ENCODE data around the gene PMF1.

DNA sequence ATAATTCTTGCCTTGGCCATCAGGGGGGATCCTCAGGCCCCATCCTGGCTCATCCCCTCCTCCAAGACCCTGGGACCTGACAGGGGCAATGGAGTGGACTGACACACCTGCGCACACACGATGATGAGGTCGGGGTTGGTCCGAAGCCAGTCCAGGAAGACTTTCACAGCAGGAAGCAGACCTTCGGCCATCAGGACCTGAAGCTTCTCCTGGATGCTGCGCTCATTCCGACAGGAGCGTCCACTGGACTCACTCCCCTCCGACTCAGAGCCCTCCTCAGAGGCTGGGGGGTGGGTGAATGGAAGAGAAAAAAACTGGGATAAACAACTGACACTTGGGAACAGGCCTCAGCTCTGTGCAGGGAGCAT, 50.5 kb downstream of the PMF1 start:
- TF ChIP-seq, protein P1, sequence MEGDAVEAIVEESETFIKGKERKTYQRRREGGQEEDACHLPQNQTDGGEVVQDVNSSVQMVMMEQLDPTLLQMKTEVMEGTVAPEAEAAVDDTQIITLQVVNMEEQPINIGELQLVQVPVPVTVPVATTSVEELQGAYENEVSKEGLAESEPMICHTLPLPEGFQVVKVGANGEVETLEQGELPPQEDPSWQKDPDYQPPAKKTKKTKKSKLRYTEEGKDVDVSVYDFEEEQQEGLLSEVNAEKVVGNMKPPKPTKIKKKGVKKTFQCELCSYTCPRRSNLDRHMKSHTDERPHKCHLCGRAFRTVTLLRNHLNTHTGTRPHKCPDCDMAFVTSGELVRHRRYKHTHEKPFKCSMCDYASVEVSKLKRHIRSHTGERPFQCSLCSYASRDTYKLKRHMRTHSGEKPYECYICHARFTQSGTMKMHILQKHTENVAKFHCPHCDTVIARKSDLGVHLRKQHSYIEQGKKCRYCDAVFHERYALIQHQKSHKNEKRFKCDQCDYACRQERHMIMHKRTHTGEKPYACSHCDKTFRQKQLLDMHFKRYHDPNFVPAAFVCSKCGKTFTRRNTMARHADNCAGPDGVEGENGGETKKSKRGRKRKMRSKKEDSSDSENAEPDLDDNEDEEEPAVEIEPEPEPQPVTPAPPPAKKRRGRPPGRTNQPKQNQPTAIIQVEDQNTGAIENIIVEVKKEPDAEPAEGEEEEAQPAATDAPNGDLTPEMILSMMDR (IDR thresholded peaks at IDR 0.05; ENCODE audit: low read length) = no peak
- TF ChIP-seq EZH2 (IDR thresholded peaks at IDR 0.05; ENCODE audit: borderline replicate concordance, low read length) = no peak

Data from OCI-LY1 (cell line).